ENCODE measurements around the gene KCNQ2. TPM values are rescaled to one million over a fixed set of nuclear protein-coding genes. Genes with fewer than 3 reads are reported as not detected.

KCNQ2 gene
- total RNA-seq, 1 donor from 2014 or later = not detected

DNA sequence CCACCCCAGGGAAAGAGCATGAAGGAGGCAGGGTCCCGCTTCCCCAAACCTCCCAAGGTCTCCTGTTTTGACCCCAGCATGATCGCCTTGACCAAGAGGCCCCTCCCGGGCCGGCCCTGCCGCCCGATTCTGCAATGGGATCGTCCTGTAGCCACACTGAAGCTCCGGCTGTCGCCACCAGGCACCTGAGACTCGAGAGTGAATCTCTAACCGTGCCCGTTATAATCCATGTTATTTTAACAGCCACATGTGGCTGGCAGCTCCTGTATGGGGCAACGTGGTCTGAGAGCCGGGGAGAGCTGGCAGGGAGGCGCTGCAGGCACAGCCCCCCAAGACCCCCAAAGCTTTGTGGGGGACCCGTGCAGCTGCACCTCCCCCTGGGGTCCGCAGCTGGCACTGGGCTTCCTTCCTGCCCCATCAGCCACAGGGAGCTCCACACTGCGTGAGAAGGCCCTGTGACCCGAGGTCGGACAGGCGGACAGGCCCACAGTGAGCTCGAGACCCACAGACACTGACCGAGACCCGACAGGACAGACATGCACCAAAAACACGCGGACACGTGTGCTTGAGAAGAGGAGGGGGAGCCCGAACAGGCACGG, 51.3 kb downstream of the KCNQ2 start:
- peaks cover 9% of the 10 kb centered on the region for H3K27me3 ChIP-seq (ENCODE audit: low read depth)
- no peak overlapping the region for H3K4me3 ChIP-seq
- H3K9me3 ChIP-seq = no peaks in the 10 kb centered on the region
- H3K36me3 ChIP-seq = no peaks in the 10 kb centered on the region
- H3K4me1 ChIP-seq = no peaks in the 10 kb centered on the region
- intact Hi-C loops (cut with DNase I) = no loop called here
- ATAC-seq (no peak), DNase-seq (no peak)
- TF ChIP-seq, protein P1, sequence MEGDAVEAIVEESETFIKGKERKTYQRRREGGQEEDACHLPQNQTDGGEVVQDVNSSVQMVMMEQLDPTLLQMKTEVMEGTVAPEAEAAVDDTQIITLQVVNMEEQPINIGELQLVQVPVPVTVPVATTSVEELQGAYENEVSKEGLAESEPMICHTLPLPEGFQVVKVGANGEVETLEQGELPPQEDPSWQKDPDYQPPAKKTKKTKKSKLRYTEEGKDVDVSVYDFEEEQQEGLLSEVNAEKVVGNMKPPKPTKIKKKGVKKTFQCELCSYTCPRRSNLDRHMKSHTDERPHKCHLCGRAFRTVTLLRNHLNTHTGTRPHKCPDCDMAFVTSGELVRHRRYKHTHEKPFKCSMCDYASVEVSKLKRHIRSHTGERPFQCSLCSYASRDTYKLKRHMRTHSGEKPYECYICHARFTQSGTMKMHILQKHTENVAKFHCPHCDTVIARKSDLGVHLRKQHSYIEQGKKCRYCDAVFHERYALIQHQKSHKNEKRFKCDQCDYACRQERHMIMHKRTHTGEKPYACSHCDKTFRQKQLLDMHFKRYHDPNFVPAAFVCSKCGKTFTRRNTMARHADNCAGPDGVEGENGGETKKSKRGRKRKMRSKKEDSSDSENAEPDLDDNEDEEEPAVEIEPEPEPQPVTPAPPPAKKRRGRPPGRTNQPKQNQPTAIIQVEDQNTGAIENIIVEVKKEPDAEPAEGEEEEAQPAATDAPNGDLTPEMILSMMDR (IDR thresholded peaks at IDR 0.05) = no peak
- H3K27ac ChIP-seq = no peak overlapping the region

DNA sequence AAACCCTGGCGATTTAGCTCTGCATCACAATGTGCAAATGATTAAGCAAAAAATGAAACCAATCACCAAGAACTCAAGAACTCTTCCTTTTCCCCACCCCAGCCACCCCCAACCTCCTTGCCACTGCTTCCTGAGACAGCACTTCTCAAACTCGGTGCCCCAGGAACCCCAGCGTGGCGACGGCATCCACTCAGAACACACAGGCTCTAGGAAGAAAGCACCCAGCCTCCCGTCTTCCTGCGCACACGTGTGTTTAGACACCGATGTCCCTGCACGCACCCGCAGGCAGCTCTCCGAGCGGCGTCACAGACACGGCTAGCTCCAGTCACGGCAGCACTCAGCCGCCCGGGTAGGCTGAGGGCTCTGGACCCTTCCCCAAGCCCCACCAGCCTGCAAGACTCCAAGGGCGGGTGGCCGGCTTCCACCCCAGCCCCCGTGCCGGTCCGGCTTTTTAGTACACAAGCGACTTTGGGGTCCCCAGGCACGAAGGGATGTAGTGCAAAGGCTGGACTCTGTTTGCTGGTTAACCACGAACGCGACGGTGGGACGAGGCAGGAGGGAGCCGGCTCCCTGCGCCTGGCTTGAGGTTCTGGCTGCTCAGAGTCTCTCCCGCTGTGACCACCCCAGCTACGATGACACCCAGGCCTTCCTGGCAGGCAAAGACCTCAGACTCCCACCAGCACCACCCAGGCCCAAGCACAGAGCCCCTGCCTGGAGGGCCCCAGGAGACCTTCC, 51.9 kb downstream of the KCNQ2 start:
- Histone ChIP-seq H3K9me3 (no peaks in the 10 kb centered on the region), H3K36me3 (no peaks in the 10 kb centered on the region), H3K27me3 (ENCODE audit: low read depth) (peaks cover 16% of the 10 kb centered on the region), H3K4me1 (no peaks in the 10 kb centered on the region), H3K4me3 (no peak overlapping the region), H3K27ac (no peak overlapping the region)
- intact Hi-C loops (cut with DNase I) = no loop called here
- ATAC-seq (no peak), DNase-seq (no peak)
- TF ChIP-seq, protein P1 (IDR thresholded peaks at IDR 0.05) = no peak

DNA sequence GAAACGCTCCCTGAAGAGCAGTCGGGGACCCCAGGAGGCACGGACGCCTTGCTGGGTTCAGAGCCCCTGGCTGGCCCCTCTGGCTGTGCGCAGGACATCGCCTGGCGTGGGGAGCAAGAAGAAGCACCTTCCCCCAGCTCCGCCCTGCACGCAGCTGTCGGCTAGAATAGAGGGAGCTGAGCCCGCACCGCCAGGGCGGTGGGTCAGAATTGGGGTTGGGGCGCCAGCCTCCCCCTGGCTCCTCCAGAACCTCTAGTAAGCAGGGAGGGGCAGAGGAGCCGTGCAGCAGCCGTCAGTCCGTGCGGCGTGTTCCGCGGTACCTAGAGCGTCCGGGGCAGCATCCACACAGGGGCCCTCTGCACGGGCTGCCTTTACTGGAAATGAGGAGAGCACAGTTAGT, 53.2 kb downstream of the KCNQ2 start:
- H3K4me1 ChIP-seq = no peaks in the 10 kb centered on the region
- no peak overlapping the region for H3K27ac ChIP-seq
- TF ChIP-seq, protein P1 (IDR thresholded peaks at IDR 0.05) = no peak
- ATAC-seq (no peak), DNase-seq (no peak)
- H3K27me3 ChIP-seq (ENCODE audit: low read depth) = peaks cover 23% of the 10 kb centered on the region
- intact Hi-C loops (cut with DNase I) = no loop called here
- H3K36me3 ChIP-seq = no peaks in the 10 kb centered on the region
- no peak overlapping the region for H3K4me3 ChIP-seq
- no peaks in the 10 kb centered on the region for H3K9me3 ChIP-seq

DNA sequence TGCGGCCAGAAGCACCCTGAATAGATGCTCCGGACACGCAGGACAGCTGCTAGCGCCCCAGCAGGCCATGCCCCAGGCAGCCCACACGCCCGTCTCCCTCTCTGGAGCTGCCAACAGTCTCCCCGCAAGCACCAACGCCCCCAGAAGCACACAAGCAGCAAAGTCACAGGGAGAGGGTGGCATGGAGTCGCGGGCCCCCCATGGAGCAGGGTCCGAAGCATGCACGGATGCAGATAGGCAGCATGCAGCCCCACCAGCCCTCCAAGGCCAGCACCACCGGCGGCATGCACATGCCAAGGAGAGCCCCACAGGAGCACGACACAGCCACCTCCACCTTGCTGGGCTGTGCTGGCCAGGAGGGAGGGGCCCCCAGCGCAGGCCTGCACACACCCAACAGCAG, 53.8 kb downstream of the KCNQ2 start:
- peaks cover 28% of the 10 kb centered on the region for H3K27me3 ChIP-seq (ENCODE audit: low read depth)
- TF ChIP-seq, protein P1 (IDR thresholded peaks at IDR 0.05) = no peak
- H3K36me3 ChIP-seq = no peaks in the 10 kb centered on the region
- ATAC-seq (no peak), DNase-seq (no peak)
- H3K4me1 ChIP-seq = no peaks in the 10 kb centered on the region
- no peak overlapping the region for H3K4me3 ChIP-seq
- H3K9me3 ChIP-seq = no peaks in the 10 kb centered on the region
- no peak overlapping the region for H3K27ac ChIP-seq
- intact Hi-C loops (cut with DNase I) = no loop called here

DNA sequence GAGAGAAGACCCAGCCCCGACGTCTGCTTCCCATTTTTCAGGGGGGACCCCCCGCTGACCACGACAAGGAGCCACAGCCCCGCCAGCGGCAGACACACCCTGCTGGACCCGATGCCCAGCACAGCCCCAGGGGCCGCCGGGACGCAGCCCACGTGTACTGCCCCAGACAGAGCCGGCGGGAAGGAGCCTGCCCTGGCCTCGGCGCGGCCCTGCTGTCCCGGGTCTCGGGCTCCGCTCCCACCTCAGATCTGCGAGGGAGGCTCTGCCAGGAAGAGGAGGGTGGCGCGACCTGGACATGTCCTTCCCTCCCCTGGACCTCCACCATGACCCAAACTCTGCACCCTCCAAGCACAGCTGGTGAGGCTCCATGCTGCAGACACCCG, 54.7 kb downstream of the KCNQ2 start:
- intact Hi-C loops (cut with DNase I) = no loop called here
- TF ChIP-seq, protein P1 (IDR thresholded peaks at IDR 0.05) = no peak
- Histone ChIP-seq H3K36me3 (no peaks in the 10 kb centered on the region), H3K4me3 (no peak overlapping the region), H3K27ac (no peak overlapping the region), H3K4me1 (no peaks in the 10 kb centered on the region), H3K27me3 (ENCODE audit: low read depth) (peaks cover 34% of the 10 kb centered on the region), H3K9me3 (no peaks in the 10 kb centered on the region)
- no peak for ATAC-seq
- no peak for DNase-seq

Data from lower lobe of right lung (tissue), 2 donors.